IMR-90 (cell line): ENCODE measurements around the gene FER. TPM values are rescaled to one million over a fixed set of nuclear protein-coding genes. Genes with fewer than 3 reads are reported as not detected.
"Not testable (repeated sequence)": the region's sequence is repeated elsewhere in the genome, so short reads cannot be mapped to it uniquely, and the experiment has no call there.

ENCODE experiments used
- ATAC-seq: fragments of 200-7000 bp; cut with Tn5 transposase; 2 replicates; pipeline ENCODE4 v1.9.1; 2020; ENCODE audit warnings: low read depth, mild to moderate bottlenecking, moderate library complexity
- BruUV-seq: library from RNA; stranded (reverse); fragments of 400-500 nt; replicated peaks from 2 replicates; lab custom pipeline; 2021; lab: Mats Ljungman, UMichigan
- CTCF ChIA-PET: fragments of 300-600 bp; formaldehyde crosslinking; extraction: SDS; loops from one replicate; lab custom pipeline; 2021; ENCODE audit warnings: antibody characterized with exemption; lab: Yijun Ruan, JAX
- POLR2A ChIA-PET: fragments of 300-600 bp; sonication (Branson Sonifier 250); formaldehyde crosslinking; loops from one replicate; lab custom pipeline; 2022; ENCODE audit warnings: antibody characterized with exemption; ENCODE audit not compliant: unreplicated experiment; lab: Charles Lee
- DNase-seq: peaks from one replicate; pipeline ENCODE4 v3.0.0; 2013
- H2AFZ ChIP-seq: replicated peaks from 2 replicates; pipeline ENCODE3; 2013; ENCODE audit warnings: low read length, mild to moderate bottlenecking; ENCODE audit not compliant: poor library complexity
- H2AK5ac ChIP-seq: 2 replicates; pipeline ENCODE4 v1.6.1; 2013; ENCODE audit warnings: low read depth, low read length, inconsistent platforms
- H2AK9ac ChIP-seq: replicated peaks from 2 replicates; pipeline ENCODE3; 2013; ENCODE audit warnings: mild to moderate bottlenecking, low read depth, low read length, moderate library complexity; ENCODE audit not compliant: poor library complexity
- H2BK120ac ChIP-seq: 2 replicates; pipeline ENCODE4 v1.6.1; 2013; ENCODE audit warnings: low read depth, low read length, inconsistent platforms
- H2BK15ac ChIP-seq: 3 replicates; pipeline ENCODE4 v1.6.1; 2013; ENCODE audit warnings: low read depth, low read length, inconsistent platforms
- H2BK20ac ChIP-seq: 2 replicates; pipeline ENCODE4 v1.6.1; 2013; ENCODE audit warnings: low read depth, mild to moderate bottlenecking, inconsistent platforms, low read length, moderate library complexity
- H2BK5ac ChIP-seq: 2 replicates; pipeline ENCODE4 v1.6.1; 2013; ENCODE audit warnings: mild to moderate bottlenecking, low read depth, low read length, inconsistent platforms; ENCODE audit not compliant: poor library complexity, severe bottlenecking
- H3K14ac ChIP-seq: replicated peaks from 2 replicates; pipeline ENCODE4 v1.6.1; 2013; ENCODE audit warnings: low read depth, low read length, inconsistent platforms
- H3K18ac ChIP-seq: 2 replicates; pipeline ENCODE4 v1.6.1; 2013; ENCODE audit warnings: low read depth, low read length, control low read depth
- H3K23ac ChIP-seq: 2 replicates; pipeline ENCODE4 v1.6.1; 2013; ENCODE audit warnings: low read depth, low read length, inconsistent platforms
- H3K27ac ChIP-seq: 2 replicates; pipeline ENCODE4 v1.5.1; 2013; ENCODE audit warnings: mild to moderate bottlenecking, control low read depth, low read length; ENCODE audit not compliant: insufficient read depth
- H3K27me3 ChIP-seq: 2 replicates; pipeline ENCODE4 v1.6.1; 2013; ENCODE audit warnings: low read length; ENCODE audit not compliant: control insufficient read depth, insufficient read depth
- H3K36me3 ChIP-seq: 2 replicates; pipeline ENCODE4 v1.6.1; 2013; ENCODE audit warnings: low read length, mixed read lengths; ENCODE audit not compliant: control insufficient read depth, insufficient read depth
- H3K4ac ChIP-seq: 2 replicates; pipeline ENCODE4 v1.6.1; 2013; ENCODE audit warnings: low read depth, low read length, inconsistent platforms
- H3K4me1 ChIP-seq: 2 replicates; pipeline ENCODE4 v1.6.1; 2013; ENCODE audit warnings: low read length, mixed read lengths; ENCODE audit not compliant: control insufficient read depth, insufficient read depth
- H3K4me2 ChIP-seq: 2 replicates; pipeline ENCODE4 v1.6.1; 2013; ENCODE audit warnings: low read depth, mild to moderate bottlenecking, control low read depth, low read length, moderate library complexity
- H3K4me3 ChIP-seq: 2 replicates; pipeline ENCODE4 v1.5.1; 2013; ENCODE audit warnings: low read depth, mild to moderate bottlenecking, control low read depth, low read length, moderate library complexity; ENCODE audit not compliant: insufficient read depth
- H3K56ac ChIP-seq: 2 replicates; pipeline ENCODE4 v1.6.1; 2013; ENCODE audit warnings: low read length, inconsistent platforms; ENCODE audit not compliant: insufficient read depth; ENCODE audit errors: extremely low read depth
- H3K79me1 ChIP-seq, 2 experiments: 2 replicates each; pipeline ENCODE4 v1.6.1; 2013; ENCODE audit warnings: low read length in 2 of 2, inconsistent platforms in 1 of 2, low read depth in 1 of 2
- H3K9ac ChIP-seq: 2 replicates; pipeline ENCODE4 v1.6.1; 2013; ENCODE audit warnings: low read depth, low read length, control low read depth
- H3K9me1 ChIP-seq: 2 replicates; pipeline ENCODE4 v1.6.1; 2013; ENCODE audit warnings: low read length, inconsistent platforms; ENCODE audit not compliant: insufficient read depth
- H3K9me3 ChIP-seq: 2 replicates; pipeline ENCODE4 v1.6.1; 2013; ENCODE audit warnings: low read length; ENCODE audit not compliant: control insufficient read depth, insufficient read depth
- H4K20me1 ChIP-seq: 2 replicates; pipeline ENCODE4 v1.6.1; 2013; ENCODE audit warnings: low read length, inconsistent platforms; ENCODE audit not compliant: insufficient read depth
- H4K5ac ChIP-seq: 2 replicates; pipeline ENCODE4 v1.6.1; 2013; ENCODE audit warnings: mild to moderate bottlenecking, low read depth, low read length, control low read depth
- H4K8ac ChIP-seq, 2 experiments: 2 replicates each; pipeline ENCODE4 v1.6.1; 2013; ENCODE audit warnings: low read depth in 2 of 2, low read length in 2 of 2, control low read depth in 1 of 2, inconsistent platforms in 1 of 2
- H4K91ac ChIP-seq: 2 replicates; pipeline ENCODE4 v1.6.1; 2013; ENCODE audit warnings: low read depth, low read length, inconsistent platforms; ENCODE audit not compliant: insufficient read depth
- WGBS, 2 experiments: methylation state at CpG; one replicate each; pipeline versions ENCODE4 v1.1.5 to v1.1.7; 2013; ENCODE audit warnings: missing lambda C conversion rate in 2 of 2; ENCODE audit not compliant: insufficient read length in 1 of 2; ENCODE audit errors: extremely low coverage in 2 of 2; 5-methylcytosine and 5-hydroxymethylcytosine counted together
- dilution Hi-C: fragments of 300-500 bp; cut with HindIII; formaldehyde crosslinking; loops from one replicate; pipeline ENCODE4 v1.14.3; 2018; ENCODE audit warnings: low sequenced_read_pairs; ENCODE audit not compliant: unreplicated experiment
- in situ Hi-C: fragments of 300-500 bp; cut with MboI; formaldehyde crosslinking; loops from 3 replicates; pipeline ENCODE4 v1.14.3; 2019; ENCODE audit warnings: low sequenced_read_pairs, inconsistent platforms, mixed read lengths
- intact Hi-C: fragments of 100-400 bp; cut with micrococcal nuclease; formaldehyde crosslinking; loops from 2 replicates; pipeline ENCODE4 v1.10.0; 2022
- polyA plus RNA-seq, 3 experiments: library from polyadenylated mRNA; depleted of rRNA; stranded (reverse); fragments of >200 nt; gene quantifications; 2 replicates each; pipeline ENCODE4 v1.2.3, GENCODE V29; 2012; ENCODE audit warnings: low replicate concordance in 1 of 3
- total RNA-seq: library from RNA; depleted of rRNA; stranded (reverse); fragments of >200 nt; gene quantifications from 2 replicates; pipeline ENCODE4 v1.2.3, GENCODE V29; 2012

FER gene
- total and polyA plus RNA-seq, 2 of the 4 experiments (the other 2 are of a cell fraction): 3.5 to 32.4 TPM

DNA sequence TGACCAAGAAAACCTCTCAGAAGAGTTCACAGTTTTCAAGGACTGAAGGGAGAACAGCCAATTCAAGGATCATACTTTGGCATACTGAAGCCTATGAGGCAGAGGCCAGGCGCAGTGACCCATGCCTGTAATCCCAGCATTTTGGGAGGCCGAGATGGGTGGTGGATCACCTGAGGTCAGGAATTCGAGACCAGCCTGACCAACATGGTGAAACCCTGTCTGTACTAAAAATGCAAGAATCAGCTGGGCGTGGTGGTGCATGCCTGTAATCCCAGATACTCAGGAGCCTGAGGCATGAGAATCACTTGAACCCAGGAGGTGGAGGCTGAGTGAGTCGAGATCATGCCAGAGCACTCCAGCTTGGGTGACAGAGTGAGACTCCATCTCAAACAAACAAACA is 19.2 kb downstream of the FER start:
- H4K8ac ChIP-seq, H3K14ac ChIP-seq, H3K4me2 ChIP-seq, H2BK15ac ChIP-seq, H3K9ac ChIP-seq, H3K56ac ChIP-seq, ATAC-seq, H3K18ac ChIP-seq, CTCF ChIA-PET, H3K27me3 ChIP-seq, H3K9me3 ChIP-seq, in situ Hi-C loops, H3K4me1 ChIP-seq, intact Hi-C loops, H3K23ac ChIP-seq, H3K4ac ChIP-seq, H2AK9ac ChIP-seq, H2BK120ac ChIP-seq, H4K5ac ChIP-seq, H3K4me3 ChIP-seq, H2AFZ ChIP-seq, dilution Hi-C loops, H2BK20ac ChIP-seq, H2BK5ac ChIP-seq, H3K36me3 ChIP-seq, BruUV-seq, H2AK5ac ChIP-seq, H4K20me1 ChIP-seq, DNase-seq, H3K27ac ChIP-seq, H3K9me1 ChIP-seq, POLR2A ChIA-PET, H4K91ac ChIP-seq: not testable (repeated sequence)
- WGBS, 2 experiments: 93% methylated on average over 3 of the region's 5 CpGs; no CpG with 5 or more reads in 1 of the 2 experiments
- H3K79me1 ChIP-seq: peaks cover 30 to 57% of the 10 kb centered on the region in 2 experiments
